Type B pancreatic cell (in vitro differentiated cells): Measurements from ENCODE around the gene ESCO1. TPM values are rescaled to one million over a fixed set of nuclear protein-coding genes. Genes with fewer than 3 reads are reported as not detected.
"Not testable (repeated sequence)": the region's sequence is repeated elsewhere in the genome, so short reads cannot be mapped to it uniquely, and the experiment has no call there.

Experiments
- DNase-seq: peaks from one replicate; pipeline ENCODE4 v3.0.0; 2021; ENCODE audit warnings: mixed read lengths; ENCODE audit not compliant: unreplicated experiment; ENCODE audit errors: extremely low spot score
- H3K27ac Mint-ChIP-seq: 2 replicates; pipeline ENCODE4 v1.8.0; 2021; ENCODE audit warnings: mild to moderate bottlenecking, mixed read lengths
- H3K27me3 Mint-ChIP-seq: 2 replicates; pipeline ENCODE4 v1.8.0; 2021; ENCODE audit warnings: mixed read lengths
- H3K36me3 Mint-ChIP-seq: 2 replicates; pipeline ENCODE4 v1.8.0; 2021; ENCODE audit warnings: mixed read lengths
- H3K4me1 Mint-ChIP-seq: one replicate; pipeline ENCODE4 v1.8.0; 2021; ENCODE audit warnings: mixed read lengths; ENCODE audit not compliant: unreplicated experiment
- H3K4me3 Mint-ChIP-seq: 2 replicates; pipeline ENCODE4 v1.8.0; 2021; ENCODE audit warnings: mild to moderate bottlenecking, mixed read lengths
- H3K9me3 Mint-ChIP-seq: 2 replicates; pipeline ENCODE4 v1.8.0; 2021; ENCODE audit warnings: mixed read lengths
- long read RNA-seq: library from polyadenylated mRNA; unstranded; transcript quantifications from one replicate; pipeline ENCODE4 v2.0.0, GENCODE V29; 2020
- total RNA-seq: library from RNA; stranded (reverse); gene quantifications from 2 replicates; pipeline ENCODE4 v1.2.1, GENCODE V29; 2021; ENCODE audit warnings: low replicate concordance
- TF ChIP-seq, protein P1 (sequence below): fragments of 200-600 bp; sonication (generic); conservative IDR thresholded peaks from 2 replicates; pipeline ENCODE4 v1.5.0; 2021; ENCODE audit warnings: antibody characterized with exemption, mild to moderate bottlenecking

ESCO1 gene
- total RNA-seq, result 15.3 and 16.4 TPM in 2 replicates
- long read RNA-seq, partial matches to known transcripts, result 62 of 73 reads
- long read RNA-seq, other reads (novel, unspliced or antisense), result 11 of 73 reads

DNA sequence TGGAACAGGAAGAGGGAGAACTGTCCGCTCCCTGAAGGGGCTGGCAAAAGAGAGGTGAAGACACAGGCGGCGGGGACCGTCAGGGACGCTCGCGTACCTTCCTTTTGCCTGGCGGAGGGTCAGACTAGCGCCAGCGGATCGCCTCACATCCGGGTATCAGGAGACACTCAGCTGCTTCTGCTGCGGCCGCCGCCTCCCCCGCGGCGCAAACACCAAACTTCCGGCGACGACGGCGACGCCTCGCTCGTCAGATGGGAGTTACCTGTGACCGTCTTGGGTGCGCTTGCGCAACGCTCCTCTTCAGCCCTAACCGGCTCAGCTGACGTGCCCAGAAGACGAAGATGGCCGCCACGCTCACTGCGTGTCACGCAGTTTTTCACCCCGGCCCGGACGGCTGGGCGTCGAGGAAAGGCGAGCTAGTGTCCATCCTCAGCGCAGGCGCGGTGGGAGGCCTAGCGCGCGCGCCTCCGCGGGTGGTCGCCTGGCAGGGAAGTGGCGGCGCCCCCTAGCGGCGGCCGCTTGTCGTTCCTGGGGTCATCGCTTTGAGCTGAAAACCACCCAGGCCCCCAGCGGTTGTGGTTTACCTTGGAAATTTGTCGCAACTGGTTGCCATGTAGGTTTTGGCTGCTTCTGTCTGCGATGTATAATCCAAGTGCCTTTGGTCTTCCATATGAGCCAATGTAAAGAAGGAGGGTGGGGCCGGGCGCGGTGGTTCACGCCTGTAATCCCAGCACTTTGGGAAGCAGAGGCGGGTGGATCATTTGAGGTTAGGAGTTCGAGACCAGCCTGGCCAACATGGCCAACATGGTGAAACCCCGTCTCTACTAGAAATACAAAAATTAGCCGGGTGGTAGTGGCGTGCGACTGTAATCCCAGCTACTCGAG lies at the start of gene ESCO1:
ESCO1 (minus strand) TSS at position 179 of the 885 bp plus-strand sequence. CDS start 25,861 bp downstream, outside the sequence.
- H3K27ac Mint-ChIP-seq, result peak within 1 kb of the TSS; percentile 99
- H3K27me3 Mint-ChIP-seq, result no peaks in the 10 kb centered on the region
- peaks cover 4% of the 10 kb centered on the region for H3K36me3 Mint-ChIP-seq

GRCh38 chr18:21640375-21640774 lies 39.9 kb upstream of the ESCO1 start:
- DNase-seq, H3K9me3 Mint-ChIP-seq, H3K36me3 Mint-ChIP-seq, H3K27me3 Mint-ChIP-seq, H3K4me3 Mint-ChIP-seq, H3K27ac Mint-ChIP-seq, H3K4me1 Mint-ChIP-seq: not testable (repeated sequence)

More for the DNA sequence above, at the start of gene ESCO1:
- Mint-ChIP-seq H3K4me3 (peak within 1 kb of the TSS; percentile 96), H3K4me1 (peaks cover 21% of the 10 kb centered on the region), H3K9me3 (no peaks in the 10 kb centered on the region)
- peak; percentile 97 for DNase-seq
- TF ChIP-seq, protein P1, sequence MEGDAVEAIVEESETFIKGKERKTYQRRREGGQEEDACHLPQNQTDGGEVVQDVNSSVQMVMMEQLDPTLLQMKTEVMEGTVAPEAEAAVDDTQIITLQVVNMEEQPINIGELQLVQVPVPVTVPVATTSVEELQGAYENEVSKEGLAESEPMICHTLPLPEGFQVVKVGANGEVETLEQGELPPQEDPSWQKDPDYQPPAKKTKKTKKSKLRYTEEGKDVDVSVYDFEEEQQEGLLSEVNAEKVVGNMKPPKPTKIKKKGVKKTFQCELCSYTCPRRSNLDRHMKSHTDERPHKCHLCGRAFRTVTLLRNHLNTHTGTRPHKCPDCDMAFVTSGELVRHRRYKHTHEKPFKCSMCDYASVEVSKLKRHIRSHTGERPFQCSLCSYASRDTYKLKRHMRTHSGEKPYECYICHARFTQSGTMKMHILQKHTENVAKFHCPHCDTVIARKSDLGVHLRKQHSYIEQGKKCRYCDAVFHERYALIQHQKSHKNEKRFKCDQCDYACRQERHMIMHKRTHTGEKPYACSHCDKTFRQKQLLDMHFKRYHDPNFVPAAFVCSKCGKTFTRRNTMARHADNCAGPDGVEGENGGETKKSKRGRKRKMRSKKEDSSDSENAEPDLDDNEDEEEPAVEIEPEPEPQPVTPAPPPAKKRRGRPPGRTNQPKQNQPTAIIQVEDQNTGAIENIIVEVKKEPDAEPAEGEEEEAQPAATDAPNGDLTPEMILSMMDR, result peak; percentile 99

- Mint-ChIP-seq H3K36me3 (peaks cover 8% of the 10 kb centered on the region), H3K4me3 (no peak overlapping the region), H3K27me3 (no peaks in the 10 kb centered on the region), H3K9me3 (no peaks in the 10 kb centered on the region), H3K27ac (peak overlapping the region; percentile 42), H3K4me1 (no peaks in the 10 kb centered on the region)
- TF ChIP-seq, protein P1, result no peak
- DNase-seq, result no peak
Measured at GRCh38 chr18:21638822-21639221, 38.3 kb upstream of the ESCO1 start.

GRCh38 chr18:21636769-21637168 lies 36.3 kb upstream of the ESCO1 start:
- Mint-ChIP-seq H3K27ac (no peak overlapping the region), H3K9me3 (no peaks in the 10 kb centered on the region), H3K4me1 (no peaks in the 10 kb centered on the region), H3K4me3 (no peak overlapping the region), H3K36me3 (peaks cover 9% of the 10 kb centered on the region), H3K27me3 (no peaks in the 10 kb centered on the region)
- DNase-seq, result no peak
- TF ChIP-seq, protein P1, result no peak

DNA sequence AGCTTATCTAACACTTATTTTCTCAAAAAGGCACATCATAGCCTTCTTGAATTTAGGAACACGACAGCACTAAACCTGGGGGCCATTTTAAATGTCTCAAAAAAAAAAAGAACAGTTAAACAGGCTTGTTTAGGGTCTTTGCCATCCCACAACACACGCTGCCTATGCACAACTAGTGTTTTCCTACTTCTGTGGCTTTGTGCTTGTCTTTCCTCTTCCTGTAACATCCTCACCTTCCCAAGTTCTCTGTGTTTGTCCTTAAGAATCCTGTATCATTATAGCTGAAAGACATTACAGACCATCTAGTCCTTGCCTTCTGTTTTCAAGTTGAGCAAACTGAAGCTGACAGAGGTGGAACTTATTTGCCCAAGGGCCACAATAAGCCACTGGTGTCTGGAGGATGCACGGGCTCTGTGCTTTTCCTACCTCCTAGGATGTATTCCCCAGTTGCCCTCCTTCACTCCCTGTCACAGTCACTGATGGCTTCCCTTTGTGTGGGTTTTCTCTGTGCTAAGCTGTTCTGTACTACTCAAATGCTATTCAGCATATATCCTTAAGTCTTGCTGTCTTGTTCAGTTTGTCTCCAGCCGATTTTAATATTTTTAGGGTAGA lies 34.2 kb upstream of the ESCO1 start:
- DNase-seq, result no peak
- peaks cover 17% of the 10 kb centered on the region for H3K36me3 Mint-ChIP-seq
- no peaks in the 10 kb centered on the region for H3K9me3 Mint-ChIP-seq
- no peaks in the 10 kb centered on the region for H3K27me3 Mint-ChIP-seq
- TF ChIP-seq, protein P1, result no peak
- H3K27ac Mint-ChIP-seq, result no peak overlapping the region
- H3K4me1 Mint-ChIP-seq, result no peaks in the 10 kb centered on the region
- no peak overlapping the region for H3K4me3 Mint-ChIP-seq

DNA sequence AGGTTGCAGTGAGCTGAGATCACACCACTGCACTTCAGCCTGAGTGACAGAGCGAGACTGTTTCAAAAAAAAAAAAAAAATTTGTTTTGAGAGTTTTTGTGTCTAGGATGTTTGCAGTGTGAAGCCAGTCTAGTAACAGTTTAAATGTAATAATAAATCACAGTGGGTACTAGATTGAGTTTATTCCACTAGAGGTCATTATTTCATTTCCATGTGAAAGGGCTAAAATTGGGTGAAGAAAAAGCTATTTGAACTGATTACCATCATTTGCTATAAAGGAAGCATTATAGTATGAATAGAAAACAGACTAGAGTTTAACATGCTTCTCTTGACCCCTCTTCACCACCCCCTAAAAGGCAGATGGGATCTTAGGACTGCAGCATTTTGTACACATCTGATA lies 31.9 kb upstream of the ESCO1 start:
- TF ChIP-seq, protein P1, result no peak
- no peak overlapping the region for H3K27ac Mint-ChIP-seq
- no peak overlapping the region for H3K4me3 Mint-ChIP-seq
- H3K36me3 Mint-ChIP-seq, result peaks cover 29% of the 10 kb centered on the region
- H3K9me3 Mint-ChIP-seq, result no peaks in the 10 kb centered on the region
- H3K4me1 Mint-ChIP-seq, result no peaks in the 10 kb centered on the region
- H3K27me3 Mint-ChIP-seq, result no peaks in the 10 kb centered on the region
- no peak for DNase-seq
